Measurements from ENCODE around the gene TLE3. TPM values are rescaled to one million over a fixed set of nuclear protein-coding genes. Genes with fewer than 3 reads are reported as not detected.

The TLE3 gene
- total and polyA plus RNA-seq, 2 of the 13 experiments (the other 11 are each of a cell fraction or from before 2014, with no cell fraction given) = 11.9 to 13.8 TPM

GRCh38 chr15:70099167-70099966, 1.6 kb upstream of the TLE3 start (continued):
- TF ChIP-seq ZNF609 (CRISPR knock-in tag; IDR thresholded peaks at IDR 0.05; ENCODE audit: borderline replicate concordance) (peak; percentile 99), YY1 (IDR thresholded peaks at IDR 0.05; ENCODE audit: insufficient read depth, insufficient replicate concordance, low read depth, low read length) (peak; percentile 88), SPEN (CRISPR knock-in tag; IDR thresholded peaks at IDR 0.05; ENCODE audit: low read depth) (peak; percentile 65; the same call in 1 of the 2 replicates), ZBTB34 (CRISPR knock-in tag; IDR thresholded peaks at IDR 0.05) (peak; percentile 39; the same call in 1 of the 2 replicates), U2AF1 (optimal IDR thresholded peaks at IDR 0.05; ENCODE audit: low read depth, low read length) (no peak), ZNF766 (CRISPR knock-in tag; IDR thresholded peaks at IDR 0.05; ENCODE audit: borderline replicate concordance) (no peak), SIX4 (CRISPR knock-in tag; IDR thresholded peaks at IDR 0.05) (0 out of 2 replicates have a peak, but pooled peaks have one; percentile 47), NCOA2 (CRISPR knock-in tag; IDR thresholded peaks at IDR 0.05) (peak; percentile 61; the same call in 1 of the 2 replicates), DMTF1 (CRISPR knock-in tag; IDR thresholded peaks at IDR 0.05) (no peak), ZFP91 (CRISPR knock-in tag; IDR thresholded peaks at IDR 0.05; ENCODE audit: borderline replicate concordance) (peak; percentile 71; the same call in 1 of the 2 replicates), MLX (CRISPR knock-in tag; IDR thresholded peaks at IDR 0.05) (peak; percentile 59), RBM39 (IDR thresholded peaks at IDR 0.05; ENCODE audit: low read depth, low read length, poor library complexity, severe bottlenecking) (peak; percentile 72), PITX1 (CRISPR knock-in tag; IDR thresholded peaks at IDR 0.05) (peak; percentile 81), MNT (IDR thresholded peaks at IDR 0.05) (peak; percentile 81)
